HG03457 (cell line): Measurements from ENCODE around the gene RBBP6.
"Not testable (repeated sequence)": the region's sequence is repeated elsewhere in the genome, so short reads cannot be mapped to it uniquely, and the experiment has no call there.

Experiments used
- ATAC-seq: cut with Tn5 transposase; IDR thresholded peaks from one replicate; pipeline ENCODE4 v1.9.1; 2021; ENCODE audit warnings: moderate number of reproducible peaks; ENCODE audit not compliant: unreplicated experiment

RBBP6 gene

DNA sequence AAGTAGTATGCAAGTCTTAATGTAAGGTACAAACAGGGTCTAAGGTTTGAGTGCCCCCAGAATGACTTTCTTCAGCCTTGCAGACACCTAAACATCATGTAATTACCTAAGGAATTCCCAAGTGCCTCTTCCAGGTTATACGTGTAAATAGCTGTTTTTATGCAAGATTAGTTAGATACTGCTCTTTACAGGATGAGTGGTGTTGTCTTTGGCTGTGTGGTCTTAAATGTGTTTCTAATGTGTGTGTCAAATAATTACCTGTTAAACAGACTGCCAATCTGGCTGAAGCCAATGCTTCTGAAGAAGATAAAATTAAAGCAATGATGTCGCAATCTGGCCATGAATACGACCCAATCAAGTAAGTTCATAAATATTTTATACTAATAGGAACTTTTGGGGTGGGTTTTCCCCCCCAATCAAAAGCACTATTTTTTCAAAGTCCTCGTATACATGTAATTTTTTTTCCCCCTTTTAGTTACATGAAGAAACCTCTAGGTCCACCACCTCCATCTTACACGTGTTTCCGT is 16.0 kb downstream of the RBBP6 start:
- no peak for ATAC-seq

DNA sequence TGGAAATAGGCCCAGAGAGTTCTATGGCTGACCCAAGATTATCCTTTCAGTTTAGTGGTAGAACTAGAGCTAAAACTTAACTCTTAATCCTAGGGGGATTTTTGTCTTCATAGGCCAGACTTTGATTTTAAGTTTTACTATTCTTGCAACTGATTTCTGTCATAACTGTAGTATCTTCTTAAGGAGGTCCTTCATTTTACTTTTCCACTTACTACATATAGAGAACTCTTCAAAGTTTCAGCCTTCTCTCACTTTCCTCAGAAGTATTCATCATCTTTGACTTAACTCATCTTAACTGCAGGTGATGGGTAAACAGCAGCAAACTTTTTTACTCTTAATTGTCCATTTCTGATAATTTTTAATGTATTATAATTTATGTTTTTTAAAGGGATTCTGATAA is 23.4 kb downstream of the RBBP6 start:
- no peak for ATAC-seq

DNA sequence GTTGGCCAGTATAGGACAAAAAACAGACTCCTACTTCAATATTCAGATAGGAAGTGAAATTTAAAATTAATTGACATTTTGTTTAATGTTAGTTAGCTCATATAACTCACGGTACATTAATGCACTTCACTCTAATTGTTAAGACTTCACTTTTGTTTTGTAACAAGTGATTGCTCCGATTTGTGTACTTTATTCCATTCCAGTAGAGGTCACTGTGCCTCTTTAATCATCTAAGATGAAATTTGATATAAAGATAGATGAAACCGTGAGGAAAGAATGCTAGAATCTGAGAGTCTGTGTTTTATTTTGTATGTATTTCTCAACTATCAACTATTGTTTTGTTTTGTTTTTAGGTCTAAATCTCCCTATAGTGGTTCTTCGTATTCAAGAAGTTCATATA is 29.0 kb downstream of the RBBP6 start:
- no peak for ATAC-seq

DNA sequence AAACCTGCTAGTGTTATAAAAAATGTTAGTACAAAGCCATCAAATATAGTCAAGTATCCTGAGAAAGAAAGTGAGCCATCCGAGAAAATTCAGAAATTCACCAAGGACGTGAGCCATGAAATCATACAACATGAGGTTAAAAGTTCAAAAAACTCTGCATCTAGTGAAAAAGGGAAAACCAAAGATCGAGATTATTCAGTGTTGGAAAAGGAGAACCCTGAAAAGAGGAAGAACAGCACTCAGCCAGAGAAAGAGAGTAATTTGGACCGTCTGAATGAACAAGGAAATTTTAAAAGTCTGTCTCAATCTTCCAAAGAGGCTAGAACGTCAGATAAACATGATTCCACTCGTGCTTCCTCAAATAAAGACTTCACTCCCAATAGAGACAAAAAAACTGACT is 31.7 kb downstream of the RBBP6 start:
- no peak for ATAC-seq

DNA sequence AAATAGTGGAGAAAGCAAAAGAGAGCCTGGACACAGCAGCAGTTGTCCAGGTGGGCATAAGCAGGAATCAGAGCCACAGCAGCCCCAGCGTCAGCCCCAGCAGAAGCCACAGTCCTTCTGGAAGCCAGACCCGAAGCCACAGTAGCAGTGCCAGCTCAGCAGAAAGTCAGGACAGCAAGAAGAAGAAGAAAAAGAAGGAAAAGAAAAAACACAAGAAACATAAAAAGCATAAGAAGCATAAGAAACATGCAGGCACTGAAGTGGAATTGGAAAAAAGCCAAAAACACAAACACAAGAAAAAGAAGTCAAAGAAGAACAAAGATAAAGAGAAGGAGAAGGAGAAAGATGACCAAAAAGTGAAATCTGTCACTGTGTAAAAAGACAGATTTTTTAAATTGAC is 32.7 kb downstream of the RBBP6 start:
- no peak for ATAC-seq

DNA sequence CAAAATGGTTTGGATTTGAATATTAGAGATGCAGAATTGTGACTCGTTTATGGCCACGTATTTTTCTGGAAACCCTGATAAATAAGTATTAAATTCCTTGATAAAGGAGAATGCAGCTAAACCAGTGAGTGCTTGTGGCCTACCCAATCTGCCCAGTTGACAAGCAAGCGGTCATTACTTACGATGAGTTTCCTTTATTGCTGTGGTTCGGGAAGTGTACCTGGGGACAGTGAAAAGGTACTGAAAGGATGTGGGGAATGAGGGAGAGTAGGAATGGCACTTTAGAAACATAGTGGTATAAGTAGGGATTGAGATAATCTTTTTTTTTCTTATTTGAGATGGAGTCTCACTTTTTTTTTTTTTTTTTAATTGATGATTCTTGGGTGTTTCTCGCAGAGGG is 33.8 kb downstream of the RBBP6 start:
- ATAC-seq = no peak

DNA sequence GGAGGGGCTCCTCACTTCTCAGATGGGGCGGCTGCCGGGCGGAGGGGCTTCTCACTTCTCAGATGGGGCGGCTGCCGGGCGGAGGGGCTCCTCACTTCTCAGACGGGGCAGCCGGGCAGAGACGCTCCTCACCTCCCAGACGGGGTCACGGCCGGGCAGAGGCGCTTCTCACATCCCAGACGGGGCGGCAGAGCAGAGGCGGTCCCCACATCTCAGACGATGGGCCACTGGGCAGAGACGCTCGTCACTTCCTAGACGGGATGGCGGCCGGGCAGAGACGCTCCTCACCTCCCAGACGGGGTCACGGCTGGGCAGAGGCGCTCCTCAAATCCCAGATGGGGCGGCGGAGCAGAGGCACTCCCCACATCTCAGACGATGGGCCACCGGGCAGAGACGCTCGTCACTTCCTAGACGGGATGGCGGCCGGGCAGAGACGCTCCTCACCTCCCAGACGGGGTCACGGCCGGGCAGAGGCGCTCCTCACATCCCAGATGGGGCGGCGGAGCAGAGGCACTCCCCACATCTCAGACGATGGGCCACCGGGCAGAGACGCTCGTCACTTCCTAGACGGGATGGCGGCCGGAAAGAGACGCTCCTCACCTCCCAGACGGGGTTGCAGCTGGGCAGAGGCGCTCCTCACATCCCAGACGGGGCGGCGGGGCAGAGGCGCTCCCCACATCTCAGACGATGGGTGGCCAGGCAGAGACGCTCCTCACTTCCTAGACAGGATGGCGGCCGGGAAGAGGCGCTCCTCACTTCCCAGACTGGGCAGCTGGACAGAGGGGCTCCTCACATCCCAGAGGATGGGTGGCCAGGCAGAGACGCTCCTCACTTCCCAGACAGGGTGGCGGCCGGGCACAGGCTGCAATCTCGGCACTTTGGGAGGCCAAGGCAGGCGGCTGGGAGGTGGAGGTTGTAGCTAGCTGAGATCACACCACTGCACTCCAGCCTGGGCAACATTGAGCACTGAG is 35.4 kb downstream of the RBBP6 start:
- ATAC-seq = not testable (repeated sequence)

DNA sequence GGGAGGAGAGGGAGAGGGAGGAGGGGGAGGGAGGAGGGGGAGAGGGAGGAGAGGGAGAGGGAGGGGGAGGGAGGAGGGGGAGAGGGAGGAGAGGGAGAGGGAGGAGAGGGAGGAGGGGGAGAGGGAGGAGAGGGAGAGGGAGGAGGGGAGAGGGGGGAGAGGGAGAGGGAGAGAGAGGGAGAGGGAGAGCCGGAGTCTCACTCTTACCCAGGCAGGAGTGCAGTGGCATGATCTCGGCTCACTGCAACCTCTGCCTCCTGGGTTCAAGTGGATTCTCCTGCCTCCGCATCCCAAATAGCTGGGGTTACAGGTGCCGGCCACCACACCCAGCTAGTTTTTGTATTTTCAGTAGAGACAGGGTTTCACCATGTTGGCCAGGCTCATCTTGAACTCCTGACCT is 36.4 kb downstream of the RBBP6 start:
- not testable (repeated sequence) for ATAC-seq

DNA sequence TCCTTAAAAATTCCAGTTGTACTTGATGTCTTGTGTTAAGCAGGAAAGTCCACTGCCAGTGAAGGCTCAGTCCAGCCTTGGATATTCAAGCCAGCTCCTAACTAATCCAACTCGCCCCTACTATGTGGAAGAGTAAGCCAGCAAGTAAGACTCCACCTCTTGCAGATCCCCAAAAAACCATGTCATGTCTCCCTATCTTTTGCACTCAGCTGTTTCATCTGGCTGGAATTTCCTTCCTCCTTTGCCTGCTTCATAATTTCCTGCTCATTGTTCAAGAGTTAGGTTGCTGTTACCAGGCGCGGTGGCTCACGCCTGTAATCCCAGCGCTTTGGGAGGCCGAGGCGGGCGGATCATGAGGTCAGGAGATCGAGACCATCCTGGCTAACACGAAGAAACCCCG is 37.8 kb downstream of the RBBP6 start:
- ATAC-seq = no peak

DNA sequence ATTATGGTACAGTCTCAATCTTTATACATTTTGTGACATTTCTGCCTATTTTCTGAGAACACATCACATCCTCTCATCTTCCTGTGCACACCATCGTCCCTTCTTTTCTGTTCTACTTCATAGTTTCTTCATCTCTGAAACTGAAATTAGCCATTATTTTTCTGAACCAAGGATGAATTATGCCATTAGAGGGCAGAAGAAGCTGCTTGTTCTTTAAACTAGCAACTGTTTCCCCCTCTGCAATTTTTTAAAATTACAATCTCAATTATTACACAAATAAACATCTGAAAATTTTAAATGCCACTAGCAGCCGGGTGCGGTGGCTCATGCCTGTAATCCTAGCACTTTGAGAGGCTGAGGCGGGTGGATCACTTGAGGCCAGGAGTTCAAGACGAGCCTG is 41.3 kb downstream of the RBBP6 start:
- no peak for ATAC-seq

DNA sequence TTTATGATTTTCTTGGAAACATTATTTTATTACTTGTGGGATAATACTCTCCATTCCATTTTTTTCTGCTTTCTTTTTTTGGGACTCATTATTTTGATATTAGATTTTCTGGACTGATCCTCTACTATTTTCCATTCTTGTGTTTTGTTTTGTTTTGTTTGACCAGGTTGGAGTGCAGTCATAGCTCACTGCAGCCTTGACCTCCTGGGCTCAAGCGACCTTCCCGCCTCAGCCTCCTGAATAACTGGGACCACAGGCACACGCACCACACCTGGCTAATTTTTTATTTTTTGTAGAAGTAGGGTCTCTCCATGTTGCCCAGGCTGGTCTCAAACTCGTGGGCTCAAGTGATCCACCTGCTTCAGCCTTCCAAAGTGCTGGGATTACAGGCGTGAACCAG is 44.1 kb downstream of the RBBP6 start:
- ATAC-seq = no peak

DNA sequence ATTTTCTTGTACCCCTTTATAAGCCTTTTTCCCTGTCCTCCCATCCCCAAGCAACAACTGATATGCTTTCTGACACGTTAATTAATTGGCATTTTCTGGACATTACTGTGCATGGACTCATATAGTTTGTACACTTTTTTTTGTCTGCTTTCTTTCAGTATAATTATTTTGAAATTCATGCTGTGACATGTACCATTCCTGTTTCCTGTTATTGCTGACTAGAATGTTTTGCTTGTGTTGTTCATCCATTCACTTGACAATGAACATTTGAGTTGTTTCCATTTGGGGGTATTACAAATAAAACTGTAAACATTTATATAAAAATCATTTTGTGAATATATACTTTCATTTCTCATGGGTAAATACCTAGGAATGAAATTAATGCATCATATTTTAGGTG is 50.6 kb downstream of the RBBP6 start:
- no peak for ATAC-seq

DNA sequence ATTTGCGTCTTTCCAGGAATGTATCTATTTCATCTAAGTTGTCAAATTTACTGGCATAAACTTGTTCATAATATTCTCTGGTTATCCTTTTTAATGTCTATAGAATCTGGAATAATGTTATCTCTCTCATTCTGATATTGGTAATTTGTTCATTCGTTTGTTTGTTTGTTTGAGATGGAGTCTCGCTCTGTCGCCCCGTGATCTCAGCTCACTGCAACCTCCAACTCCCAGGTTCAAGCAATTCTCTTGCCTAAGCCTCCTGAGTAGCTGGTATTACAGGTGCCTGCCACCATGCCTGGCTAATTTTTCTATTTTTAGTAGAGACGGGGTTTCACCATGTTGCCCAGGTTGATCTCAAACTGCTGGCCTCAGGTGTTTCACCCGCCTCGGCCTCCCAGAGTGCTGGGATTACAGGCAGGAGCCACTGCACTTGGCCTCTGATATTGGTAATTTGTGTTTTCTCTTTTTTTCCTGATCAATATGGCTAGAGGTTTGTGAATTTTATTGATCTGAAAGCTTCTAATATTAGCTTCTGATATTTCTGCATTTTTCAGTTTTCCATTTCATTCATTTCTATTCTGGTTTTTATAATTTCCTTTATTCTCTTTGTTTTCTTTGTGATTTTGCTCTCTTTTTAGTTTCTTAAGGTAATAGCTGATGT is 59.5 kb downstream of the RBBP6 start:
- no peak for ATAC-seq

DNA sequence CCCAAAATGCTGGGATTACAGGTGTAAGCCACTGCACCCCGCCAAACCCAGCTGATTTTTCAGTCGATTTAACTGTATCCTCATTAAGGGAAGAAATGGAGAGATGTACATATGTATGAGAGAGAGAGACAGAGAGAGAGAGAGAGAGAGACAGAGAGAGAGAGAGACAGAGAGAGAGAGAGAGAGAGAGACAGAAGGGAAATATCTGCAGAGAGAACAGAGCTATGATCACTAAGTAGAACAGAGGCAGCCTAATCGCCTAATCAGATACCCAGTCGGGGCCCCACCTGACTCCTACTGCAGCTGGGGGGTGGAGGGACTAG is 70.0 kb downstream of the RBBP6 start:
- ATAC-seq = no peak

DNA sequence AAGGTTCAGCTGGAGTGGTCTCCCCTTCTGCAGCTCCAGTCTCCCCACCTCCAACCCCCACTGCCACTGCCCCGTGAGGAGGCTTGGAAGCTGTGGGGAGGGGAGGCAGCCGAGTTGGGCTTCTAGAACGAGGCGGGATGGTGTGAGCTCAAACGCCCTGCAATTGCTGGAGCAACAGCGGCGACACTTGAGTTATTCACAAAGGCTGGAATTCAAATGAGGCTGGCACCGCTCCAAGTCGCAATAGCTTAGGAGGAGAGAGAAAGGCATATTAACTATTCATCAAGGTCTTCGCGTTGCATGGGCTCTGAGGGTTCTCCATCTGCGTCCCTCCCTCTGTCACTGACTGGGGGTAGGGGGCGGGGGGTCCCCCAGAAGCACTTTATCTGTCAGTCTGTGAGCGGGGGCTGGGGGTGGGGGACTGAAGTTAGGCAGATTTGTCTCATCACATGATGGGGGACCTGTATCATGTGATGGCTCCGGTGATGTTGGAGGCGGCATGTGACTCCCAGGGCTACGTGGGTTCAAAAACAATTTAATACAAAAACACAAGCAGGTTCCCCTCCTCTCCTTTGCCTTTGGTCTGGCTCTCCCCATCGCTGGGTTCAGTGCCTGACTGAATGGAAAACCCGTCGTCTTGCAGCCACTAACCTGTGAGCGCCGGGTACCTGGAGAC is 70.5 kb downstream of the RBBP6 start:
- ATAC-seq = no peak

DNA sequence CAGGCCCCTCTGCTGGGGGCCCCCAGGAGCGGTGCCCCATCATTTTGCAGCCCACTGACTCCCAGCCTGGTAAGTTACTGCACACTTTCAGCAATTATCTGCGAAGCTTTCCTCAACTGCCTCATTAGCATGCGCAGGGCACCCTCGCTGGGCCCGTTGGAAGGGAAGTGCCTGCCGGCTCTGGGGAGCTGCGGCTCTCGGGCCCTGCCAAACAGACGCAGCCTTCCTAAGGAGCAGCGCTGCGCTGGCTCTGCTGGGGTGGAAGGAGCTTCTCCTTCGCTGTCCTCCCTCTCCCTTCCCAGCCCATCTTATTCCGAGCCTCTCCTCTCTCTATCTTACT is 71.0 kb downstream of the RBBP6 start:
- no peak for ATAC-seq

DNA sequence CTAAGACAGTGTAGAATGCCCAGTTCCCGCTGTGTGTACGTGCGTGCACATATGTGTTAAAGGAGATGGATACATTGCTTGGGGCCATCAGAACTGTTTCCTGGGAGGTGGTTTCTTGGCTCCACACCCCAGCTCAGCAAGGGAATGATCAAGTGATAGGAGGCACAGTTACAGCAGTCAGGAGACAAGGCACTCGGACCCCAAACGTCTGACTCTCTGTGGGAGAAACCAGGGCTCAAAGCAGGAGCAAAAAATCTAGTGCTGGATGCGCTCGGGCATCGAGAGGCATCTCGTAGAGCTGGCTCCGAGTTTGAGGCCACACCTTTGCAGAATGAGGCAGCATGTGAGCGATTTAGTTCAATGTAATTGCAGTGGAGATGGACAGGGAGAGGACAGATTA is 71.9 kb downstream of the RBBP6 start:
- ATAC-seq = no peak

DNA sequence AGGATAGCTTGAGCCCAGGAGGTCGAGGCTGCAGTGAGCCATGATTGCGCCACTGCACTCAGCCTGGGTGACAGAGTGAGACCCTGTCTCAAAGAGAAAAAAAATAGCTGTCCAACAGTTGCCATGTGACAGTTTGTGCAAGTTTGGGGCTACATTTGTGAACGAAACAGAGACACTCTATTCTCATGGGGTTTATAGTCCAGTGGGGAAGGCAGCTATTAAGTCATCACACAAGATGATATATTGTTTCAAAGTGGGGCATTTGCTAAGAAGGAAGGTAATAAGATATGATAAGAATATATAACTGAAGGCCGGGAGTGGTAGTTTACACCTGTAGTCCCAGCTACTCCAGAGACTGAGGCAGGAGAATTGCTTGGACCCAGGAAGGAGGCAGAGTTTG is 73.3 kb downstream of the RBBP6 start:
- ATAC-seq = no peak

DNA sequence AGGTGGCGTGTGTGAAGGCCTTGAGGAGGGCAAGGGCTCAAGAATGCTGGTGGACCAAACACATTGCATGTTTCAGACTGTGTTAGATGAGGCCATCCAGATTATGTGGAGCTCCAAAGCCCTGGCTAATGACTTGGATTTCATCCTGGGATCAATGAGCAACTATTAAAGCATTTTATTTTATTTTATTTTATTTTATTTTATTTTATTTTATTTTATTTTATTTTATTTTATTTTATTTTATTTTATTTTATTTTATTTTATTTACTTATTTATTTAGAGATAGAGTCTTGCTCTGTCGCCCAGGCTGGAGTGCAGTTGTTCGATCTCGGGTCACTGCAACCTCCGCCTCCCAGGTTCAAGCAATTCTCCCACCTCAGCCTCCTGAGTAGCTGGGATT is 73.9 kb downstream of the RBBP6 start:
- not testable (repeated sequence) for ATAC-seq

DNA sequence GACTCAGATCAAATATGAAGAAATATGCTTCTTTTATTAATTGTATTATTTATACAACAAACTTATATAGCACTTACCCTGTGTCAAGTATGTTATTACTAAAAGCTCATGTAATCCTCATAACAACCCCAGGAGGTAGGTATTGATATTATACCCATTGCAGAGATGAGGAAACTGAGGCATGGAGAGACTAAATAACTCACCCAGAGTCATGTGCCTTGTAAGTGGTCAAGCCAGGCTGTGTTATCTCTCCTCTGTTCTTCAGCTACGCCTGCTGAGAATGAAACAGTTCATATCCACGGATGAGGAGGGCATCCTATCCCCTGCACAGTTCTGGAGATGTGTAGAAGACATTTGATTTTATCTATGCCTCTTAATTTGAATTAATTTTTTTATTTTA is 78.1 kb downstream of the RBBP6 start:
- ATAC-seq = no peak
